ENCODE data around the gene TTLL8. TPM values are rescaled to one million over a fixed set of nuclear protein-coding genes. Genes with fewer than 3 reads are reported as not detected.

TTLL8 gene
- polyA plus RNA-seq, 1 donor from 2014 or later: not detected

DNA sequence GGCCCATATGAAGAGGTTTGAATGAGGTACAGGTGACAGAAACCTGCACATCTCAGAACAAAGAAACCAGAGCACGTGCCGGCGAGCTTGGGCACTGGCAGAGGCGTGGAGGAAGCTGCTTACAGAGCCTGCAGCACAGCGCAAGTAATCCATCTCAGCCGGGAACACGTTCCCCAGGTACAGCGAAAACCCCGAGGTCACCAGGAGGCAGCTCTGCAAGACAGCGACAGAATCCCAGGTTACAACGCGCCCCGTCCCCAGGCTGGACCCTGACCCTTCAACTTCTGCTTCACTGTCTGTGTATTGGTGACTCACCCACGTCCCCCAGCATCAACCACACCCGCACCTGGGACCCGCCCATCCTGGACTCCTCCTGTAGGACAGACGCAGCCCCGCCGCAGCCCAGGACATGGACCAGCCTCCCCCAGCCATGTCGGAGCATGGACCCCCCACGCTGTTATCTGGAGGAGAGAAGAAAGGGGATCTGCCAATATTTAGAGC lies 24.9 kb upstream of the TTLL8 start:
- Histone ChIP-seq H3K79me2 (replicated peaks; ENCODE audit: insufficient read depth, low read length) (no peaks in the 10 kb centered on the region), H3K4me2 (ENCODE audit: low read length) (no peak overlapping the region), H3K36me3 (ENCODE audit: insufficient read depth, low read length) (no peaks in the 10 kb centered on the region), H3K27ac (ENCODE audit: low read length) (no peak overlapping the region), H3K9ac (ENCODE audit: low read length) (no peak overlapping the region), H3K4me3 (ENCODE audit: low read length) (no peak overlapping the region), H4K20me1 (ENCODE audit: insufficient read depth) (no peaks in the 10 kb centered on the region), H3K27me3 (ENCODE audit: insufficient read depth, low read depth, low read length) (no peaks in the 10 kb centered on the region), H3F3A (ENCODE audit: insufficient read depth, low read length, poor library complexity, severe bottlenecking) (no peaks in the 10 kb centered on the region), H3K9me3 (ENCODE audit: low read length) (no peaks in the 10 kb centered on the region), H2AFZ (ENCODE audit: low read depth, low read length) (no peak overlapping the region), H3K9me2 (ENCODE audit: insufficient read depth, low read length) (no peaks in the 10 kb centered on the region)
- TF ChIP-seq RAD21 (conservative IDR thresholded peaks at IDR 0.05) (no peak), POLR2AphosphoS5 (IDR thresholded peaks at IDR 0.05) (no peak), EP300 (conservative IDR thresholded peaks at IDR 0.05; ENCODE audit: poor library complexity, severe bottlenecking) (no peak), MXI1 (conservative IDR thresholded peaks at IDR 0.05; ENCODE audit: poor library complexity, severe bottlenecking) (no peak), TAF1 (IDR thresholded peaks at IDR 0.05; ENCODE audit: low read depth) (no peak), CTCF (IDR thresholded peaks at IDR 0.05; ENCODE audit: poor library complexity, severe bottlenecking) (no peak), SMC3 (conservative IDR thresholded peaks at IDR 0.05; ENCODE audit: poor library complexity) (no peak), EZH2 (IDR thresholded peaks at IDR 0.05; ENCODE audit: borderline replicate concordance, insufficient read depth, low read length, poor library complexity, severe bottlenecking) (no peak)
- TF ChIP-seq, protein P1, sequence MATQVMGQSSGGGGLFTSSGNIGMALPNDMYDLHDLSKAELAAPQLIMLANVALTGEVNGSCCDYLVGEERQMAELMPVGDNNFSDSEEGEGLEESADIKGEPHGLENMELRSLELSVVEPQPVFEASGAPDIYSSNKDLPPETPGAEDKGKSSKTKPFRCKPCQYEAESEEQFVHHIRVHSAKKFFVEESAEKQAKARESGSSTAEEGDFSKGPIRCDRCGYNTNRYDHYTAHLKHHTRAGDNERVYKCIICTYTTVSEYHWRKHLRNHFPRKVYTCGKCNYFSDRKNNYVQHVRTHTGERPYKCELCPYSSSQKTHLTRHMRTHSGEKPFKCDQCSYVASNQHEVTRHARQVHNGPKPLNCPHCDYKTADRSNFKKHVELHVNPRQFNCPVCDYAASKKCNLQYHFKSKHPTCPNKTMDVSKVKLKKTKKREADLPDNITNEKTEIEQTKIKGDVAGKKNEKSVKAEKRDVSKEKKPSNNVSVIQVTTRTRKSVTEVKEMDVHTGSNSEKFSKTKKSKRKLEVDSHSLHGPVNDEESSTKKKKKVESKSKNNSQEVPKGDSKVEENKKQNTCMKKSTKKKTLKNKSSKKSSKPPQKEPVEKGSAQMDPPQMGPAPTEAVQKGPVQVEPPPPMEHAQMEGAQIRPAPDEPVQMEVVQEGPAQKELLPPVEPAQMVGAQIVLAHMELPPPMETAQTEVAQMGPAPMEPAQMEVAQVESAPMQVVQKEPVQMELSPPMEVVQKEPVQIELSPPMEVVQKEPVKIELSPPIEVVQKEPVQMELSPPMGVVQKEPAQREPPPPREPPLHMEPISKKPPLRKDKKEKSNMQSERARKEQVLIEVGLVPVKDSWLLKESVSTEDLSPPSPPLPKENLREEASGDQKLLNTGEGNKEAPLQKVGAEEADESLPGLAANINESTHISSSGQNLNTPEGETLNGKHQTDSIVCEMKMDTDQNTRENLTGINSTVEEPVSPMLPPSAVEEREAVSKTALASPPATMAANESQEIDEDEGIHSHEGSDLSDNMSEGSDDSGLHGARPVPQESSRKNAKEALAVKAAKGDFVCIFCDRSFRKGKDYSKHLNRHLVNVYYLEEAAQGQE (IDR thresholded peaks at IDR 0.05; ENCODE audit: borderline replicate concordance): no peak

- Histone ChIP-seq H3K27ac (ENCODE audit: low read length) (no peak overlapping the region), H3K4me2 (ENCODE audit: low read length) (no peak overlapping the region), H3K79me2 (replicated peaks; ENCODE audit: insufficient read depth, low read length) (no peaks in the 10 kb centered on the region), H4K20me1 (ENCODE audit: insufficient read depth) (no peaks in the 10 kb centered on the region), H3K9ac (ENCODE audit: low read length) (no peak overlapping the region), H3F3A (ENCODE audit: insufficient read depth, low read length, poor library complexity, severe bottlenecking) (no peaks in the 10 kb centered on the region), H3K4me3 (ENCODE audit: low read length) (no peak overlapping the region), H3K27me3 (ENCODE audit: insufficient read depth, low read depth, low read length) (no peaks in the 10 kb centered on the region), H2AFZ (ENCODE audit: low read depth, low read length) (no peak overlapping the region), H3K9me2 (ENCODE audit: insufficient read depth, low read length) (no peaks in the 10 kb centered on the region), H3K9me3 (ENCODE audit: low read length) (no peaks in the 10 kb centered on the region), H3K36me3 (ENCODE audit: insufficient read depth, low read length) (no peaks in the 10 kb centered on the region)
- TF ChIP-seq POLR2AphosphoS5 (IDR thresholded peaks at IDR 0.05) (no peak), TAF1 (IDR thresholded peaks at IDR 0.05; ENCODE audit: low read depth) (no peak), SMC3 (conservative IDR thresholded peaks at IDR 0.05; ENCODE audit: poor library complexity) (no peak), MXI1 (conservative IDR thresholded peaks at IDR 0.05; ENCODE audit: poor library complexity, severe bottlenecking) (no peak), EP300 (conservative IDR thresholded peaks at IDR 0.05; ENCODE audit: poor library complexity, severe bottlenecking) (no peak), CTCF (IDR thresholded peaks at IDR 0.05; ENCODE audit: poor library complexity, severe bottlenecking) (no peak), RAD21 (conservative IDR thresholded peaks at IDR 0.05) (no peak), EZH2 (IDR thresholded peaks at IDR 0.05; ENCODE audit: borderline replicate concordance, insufficient read depth, low read length, poor library complexity, severe bottlenecking) (no peak)
- TF ChIP-seq, protein P1 (IDR thresholded peaks at IDR 0.05; ENCODE audit: borderline replicate concordance): no peak
Observed at GRCh38 chr22:50082197-50082715, 24.2 kb upstream of the TTLL8 start.
